Transverse colon (tissue), 4 donors: Measurements from ENCODE around the gene GRIP2. TPM values are rescaled to one million over a fixed set of nuclear protein-coding genes. Genes with fewer than 3 reads are reported as not detected.

ENCODE experiments used
- DNase-seq: peaks from one replicate; pipeline ENCODE4 v3.0.0-alpha.2; 2019
- H3K27ac ChIP-seq, 4 donors: fragments of 200-600 bp; sonication (generic); 2 replicates each; pipeline ENCODE4 v1.5.1; 2016 to 2018; ENCODE audit warnings: inconsistent platforms in 4 of 4
- H3K27me3 ChIP-seq: fragments of 200-600 bp; sonication (generic); 2 replicates; pipeline ENCODE4 v1.5.1; 2017; ENCODE audit warnings: inconsistent platforms
- H3K36me3 ChIP-seq, 4 donors: fragments of 200-600 bp; sonication (generic); 2 replicates each; pipeline ENCODE4 v1.5.1; 2017 to 2019; ENCODE audit warnings: inconsistent platforms in 4 of 4
- H3K4me1 ChIP-seq, 4 donors: fragments of 200-600 bp; sonication (generic); 2 replicates each; pipeline ENCODE4 v1.5.1; 2017 to 2020; ENCODE audit warnings: inconsistent platforms in 4 of 4
- H3K4me3 ChIP-seq, 4 donors: fragments of 200-600 bp; sonication (generic); 1 replicate in 1 of 4; 2 replicates in 3 of 4; pipeline versions ENCODE4 v1.5.1 to v1.6.1; 2017 to 2019; ENCODE audit warnings: inconsistent platforms in 4 of 4
- H3K9me3 ChIP-seq, 2 donors: fragments of 200-600 bp; sonication (generic); 2 replicates each; pipeline ENCODE4 v1.5.1; 2017 to 2019; ENCODE audit warnings: inconsistent platforms in 2 of 2
- EP300 ChIP-seq: sonication (generic); formaldehyde crosslinking; IDR thresholded peaks from one replicate; pipeline ENCODE4 v1.6.1; 2017; ENCODE audit warnings: antibody characterized with exemption, low read depth
- POLR2A ChIP-seq: fragments of 450-650 bp; IDR thresholded peaks from one replicate; pipeline ENCODE4 v1.6.1; 2016; ENCODE audit warnings: antibody characterized with exemption, mild to moderate bottlenecking, moderate library complexity
- POLR2AphosphoS5 ChIP-seq, 3 donors: sonication (generic); formaldehyde crosslinking; IDR thresholded peaks; one replicate each; pipeline ENCODE4 v1.6.1; 2016; ENCODE audit warnings: antibody characterized with exemption in 3 of 3
- WGBS, 2 donors: methylation state at CpG; one replicate each; pipeline ENCODE4 v1.1.5; 2018; ENCODE audit warnings: low coverage in 1 of 2; 5-methylcytosine and 5-hydroxymethylcytosine counted together
- in situ Hi-C, 4 donors: fragments of 200-750 bp; cut with MboI; loops; one replicate each; pipeline versions ENCODE4 v1.15.0 to v1.15.1; 2017; ENCODE audit warnings: low sequenced_read_pairs in 3 of 4, low pct_ligation_motif_present in 1 of 4, low pct_unique_long_range_greater_than_20kb in 1 of 4
- intact Hi-C: fragments of 100-400 bp; cut with DNase I; formaldehyde crosslinking; loops from one replicate; pipeline ENCODE4 v1.15.1; 2023; ENCODE audit warnings: low total_unique reads
- total RNA-seq, 4 donors: library from RNA; depleted of rRNA; stranded (reverse); fragments of >200 nt; gene quantifications; one replicate each; pipeline ENCODE4 v1.1.0, GENCODE V29; 2016
- TF ChIP-seq, protein P1 (sequence below), 5 experiments: fragments of 200-600 bp in 3 of 5; fragments of 450-650 bp in 2 of 5; sonication (generic) in 3 of 5; IDR thresholded peaks; 1 replicate in 2 of 5; 2 replicates in 3 of 5; pipeline ENCODE4 v1.5.1; 2016 to 2017; ENCODE audit warnings: antibody characterized with exemption in 5 of 5, inconsistent platforms in 3 of 5, mild to moderate bottlenecking in 2 of 5, moderate library complexity in 1 of 5

The GRIP2 gene
- total RNA-seq, 4 donors from 2014 or later, result 0.27 to 0.40 TPM; not detected in 2

GRCh38 chr3:14505803-14506500 is 34.2 kb downstream of the GRIP2 start:
- in situ Hi-C loops, result loop anchor here in 2 of 4 donors (25.0 kb wide), 2 partner anchors 106 to 406 kb away; no protein-coding TSS in a partner anchor
- 85% methylated on average over 12 of the region's 16 CpGs; no CpG with 5 or more reads in 1 of the 2 donors for WGBS, 2 donors
- peaks cover 0 to 1% (median 0%) of the 10 kb centered on the region in 4 donors for H3K36me3 ChIP-seq
- H3K27ac ChIP-seq, result no peak overlapping the region
- H3K4me3 ChIP-seq, result no peak overlapping the region
- TF ChIP-seq POLR2AphosphoS5 (IDR thresholded peaks at IDR 0.05), result no peak
- TF ChIP-seq, protein P1, sequence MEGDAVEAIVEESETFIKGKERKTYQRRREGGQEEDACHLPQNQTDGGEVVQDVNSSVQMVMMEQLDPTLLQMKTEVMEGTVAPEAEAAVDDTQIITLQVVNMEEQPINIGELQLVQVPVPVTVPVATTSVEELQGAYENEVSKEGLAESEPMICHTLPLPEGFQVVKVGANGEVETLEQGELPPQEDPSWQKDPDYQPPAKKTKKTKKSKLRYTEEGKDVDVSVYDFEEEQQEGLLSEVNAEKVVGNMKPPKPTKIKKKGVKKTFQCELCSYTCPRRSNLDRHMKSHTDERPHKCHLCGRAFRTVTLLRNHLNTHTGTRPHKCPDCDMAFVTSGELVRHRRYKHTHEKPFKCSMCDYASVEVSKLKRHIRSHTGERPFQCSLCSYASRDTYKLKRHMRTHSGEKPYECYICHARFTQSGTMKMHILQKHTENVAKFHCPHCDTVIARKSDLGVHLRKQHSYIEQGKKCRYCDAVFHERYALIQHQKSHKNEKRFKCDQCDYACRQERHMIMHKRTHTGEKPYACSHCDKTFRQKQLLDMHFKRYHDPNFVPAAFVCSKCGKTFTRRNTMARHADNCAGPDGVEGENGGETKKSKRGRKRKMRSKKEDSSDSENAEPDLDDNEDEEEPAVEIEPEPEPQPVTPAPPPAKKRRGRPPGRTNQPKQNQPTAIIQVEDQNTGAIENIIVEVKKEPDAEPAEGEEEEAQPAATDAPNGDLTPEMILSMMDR (IDR thresholded peaks at IDR 0.05), result no peak
- TF ChIP-seq POLR2A, result no peak
- no peak for TF ChIP-seq EP300
- H3K27me3 ChIP-seq, result no peaks in the 10 kb centered on the region
- no peak for DNase-seq
- peaks cover 0 to 9% of the 10 kb centered on the region in 2 donors for H3K9me3 ChIP-seq
- intact Hi-C loops, result no loop called here
- H3K4me1 ChIP-seq, result no peaks in the 10 kb centered on the region

DNA sequence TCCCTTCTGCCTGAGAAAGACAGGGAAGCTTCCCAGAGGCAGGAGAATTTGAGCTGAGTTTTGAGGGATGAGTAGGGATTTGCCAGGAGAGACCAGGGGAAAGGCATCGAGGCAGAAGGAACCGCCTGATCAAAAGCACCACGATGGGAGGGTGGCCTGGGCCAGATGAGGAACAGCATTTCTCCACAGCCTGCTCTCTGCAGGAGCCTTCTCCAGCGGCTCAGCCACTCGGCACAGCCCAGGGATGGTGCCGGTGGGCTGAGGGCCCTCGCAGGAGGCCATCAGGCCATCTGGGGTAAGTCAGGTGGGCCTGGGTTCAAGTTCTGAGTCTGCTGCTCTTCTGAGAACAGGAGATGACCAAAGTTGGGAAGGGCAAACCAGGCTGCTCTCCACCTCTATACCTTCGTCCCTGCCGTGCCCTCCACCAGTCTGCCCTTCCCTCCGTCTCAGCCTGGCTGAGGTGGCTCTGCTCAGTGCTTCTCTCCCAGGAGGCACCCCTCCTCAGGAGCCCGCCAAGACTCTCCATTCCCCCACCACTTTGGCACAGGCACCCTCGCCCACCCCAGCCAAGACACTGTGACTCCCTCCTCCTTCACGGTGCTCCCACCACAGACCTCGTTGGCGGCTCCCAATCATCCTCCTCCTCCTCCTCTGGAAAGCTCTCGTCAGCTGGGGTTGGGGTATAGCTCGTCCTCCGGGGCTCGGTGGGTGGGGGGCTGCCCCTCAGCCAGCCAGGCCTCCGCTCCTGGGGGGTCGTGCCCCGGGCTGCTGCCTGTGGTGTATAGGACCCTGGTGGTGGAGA is 34.9 kb downstream of the GRIP2 start:
- in situ Hi-C loops, result loop anchor here in 2 of 4 donors (25.0 kb wide), 2 partner anchors 107 to 407 kb away; no protein-coding TSS in a partner anchor
- H3K27ac ChIP-seq, result no peak overlapping the region
- H3K36me3 ChIP-seq, result peaks cover 0 to 1% (median 0%) of the 10 kb centered on the region in 4 donors
- H3K27me3 ChIP-seq, result no peaks in the 10 kb centered on the region
- TF ChIP-seq POLR2AphosphoS5 (IDR thresholded peaks at IDR 0.05) (no peak), EP300 (no peak), POLR2A (no peak)
- TF ChIP-seq, protein P1 (IDR thresholded peaks at IDR 0.05), result no peak
- intact Hi-C loops, result no loop called here
- WGBS, 2 donors, result 77 to 83% methylated on average over 9 to 20 of the region's 22 CpGs
- no peak for DNase-seq
- H3K4me3 ChIP-seq, result no peak overlapping the region
- no peaks in the 10 kb centered on the region for H3K4me1 ChIP-seq
- H3K9me3 ChIP-seq, result peaks cover 0 to 9% of the 10 kb centered on the region in 2 donors

DNA sequence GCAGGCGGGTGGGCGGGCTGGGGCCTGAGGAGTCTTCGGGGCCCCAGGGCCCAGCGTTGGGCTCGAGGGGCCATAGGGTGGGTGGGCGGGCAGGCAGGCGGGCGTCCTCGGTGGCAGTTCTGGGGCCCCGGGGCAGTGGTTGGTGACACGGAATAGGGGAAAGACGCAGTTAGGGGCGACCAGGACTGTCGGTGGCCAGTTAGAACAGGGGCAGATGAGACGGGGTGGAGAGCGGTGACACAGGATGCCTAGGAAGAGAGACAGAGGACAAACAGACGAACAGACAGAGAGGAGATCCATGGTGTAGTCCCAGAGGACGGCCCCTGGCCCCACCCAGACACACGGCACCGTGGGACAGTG is 36.5 kb downstream of the GRIP2 start:
- peaks cover 0 to 1% (median 0%) of the 10 kb centered on the region in 4 donors for H3K36me3 ChIP-seq
- no peak for DNase-seq
- H3K27ac ChIP-seq, result no peak overlapping the region
- WGBS, 2 donors, result 87 to 90% methylated on average over 3 to 13 of the region's 20 CpGs
- H3K27me3 ChIP-seq, result no peaks in the 10 kb centered on the region
- TF ChIP-seq POLR2A, result no peak
- TF ChIP-seq, protein P1 (IDR thresholded peaks at IDR 0.05), result no peak
- no peak for TF ChIP-seq EP300
- TF ChIP-seq POLR2AphosphoS5 (IDR thresholded peaks at IDR 0.05), result no peak
- in situ Hi-C loops (loop anchor here in 2 of 4 donors (25.0 kb wide), 2 partner anchors 109 to 409 kb away; no protein-coding TSS in a partner anchor), intact Hi-C loops (no loop called here)
- H3K4me1 ChIP-seq, result no peaks in the 10 kb centered on the region
- peaks cover 0 to 9% of the 10 kb centered on the region in 2 donors for H3K9me3 ChIP-seq
- no peak overlapping the region for H3K4me3 ChIP-seq
